Measurements from ENCODE around the gene ZNF541.
"Not testable (repeated sequence)": the region's sequence is repeated elsewhere in the genome, so short reads cannot be mapped to it uniquely, and the experiment has no call there.

The ZNF541 gene

GRCh38 chr19:47609906-47610894, 37.3 kb upstream of the ZNF541 start:
- Histone ChIP-seq H3K27me3 (ENCODE audit: control insufficient read depth, insufficient read depth, low read length) (no peaks in the 10 kb centered on the region), H3K9ac (ENCODE audit: low read depth, low read length) (peak overlapping the region; percentile 100), H3K9me3 (replicated peaks; ENCODE audit: low read length) (no peaks in the 10 kb centered on the region), H3K36me3 (ENCODE audit: insufficient read depth, low read length) (peaks cover 11% of the 10 kb centered on the region), H3K4me3 (ENCODE audit: low read length) (peak overlapping the region; percentile 99), H3K4me1 (ENCODE audit: control insufficient read depth, insufficient read depth, low read length) (peaks cover 33% of the 10 kb centered on the region), H3K4me2 (ENCODE audit: low read length) (peak overlapping the region; percentile 97)

- Histone ChIP-seq H3K9me3 (replicated peaks; ENCODE audit: low read length) (no peaks in the 10 kb centered on the region), H3K4me2 (ENCODE audit: low read length) (peak within 1 kb of the TSS; percentile 97), H3K27me3 (ENCODE audit: control insufficient read depth, insufficient read depth, low read length) (no peaks in the 10 kb centered on the region), H3K4me1 (ENCODE audit: control insufficient read depth, insufficient read depth, low read length) (peaks cover 33% of the 10 kb centered on the region), H3K9ac (ENCODE audit: low read depth, low read length) (peak within 1 kb of the TSS; percentile 100), H3K36me3 (ENCODE audit: insufficient read depth, low read length) (peaks cover 11% of the 10 kb centered on the region), H3K4me3 (ENCODE audit: low read length) (peak within 1 kb of the TSS; percentile 99)
Observed at GRCh38 chr19:47608969-47609905, 36.3 kb upstream of the ZNF541 start, which contains the start of gene BICRA. Gene BICRA (plus strand): TSS chr19:47609134. CDS start chr19:47673575, 64,441 bp downstream.

GRCh38 chr19:47608074-47608918, 35.3 kb upstream of the ZNF541 start:
- Histone ChIP-seq H3K36me3 (ENCODE audit: insufficient read depth, low read length) (peaks cover 11% of the 10 kb centered on the region), H3K9ac (ENCODE audit: low read depth, low read length) (peak overlapping the region; percentile 100), H3K9me3 (replicated peaks; ENCODE audit: low read length) (no peaks in the 10 kb centered on the region), H3K27me3 (ENCODE audit: control insufficient read depth, insufficient read depth, low read length) (no peaks in the 10 kb centered on the region), H3K4me3 (ENCODE audit: low read length) (peak overlapping the region; percentile 99), H3K4me2 (ENCODE audit: low read length) (peak overlapping the region; percentile 88), H3K4me1 (ENCODE audit: control insufficient read depth, insufficient read depth, low read length) (peaks cover 28% of the 10 kb centered on the region)

- peaks cover 22% of the 10 kb centered on the region for H3K4me1 ChIP-seq (ENCODE audit: control insufficient read depth, insufficient read depth, low read length)
- H3K9ac ChIP-seq (ENCODE audit: low read depth, low read length), result peak overlapping the region; percentile 100
- peaks cover 11% of the 10 kb centered on the region for H3K36me3 ChIP-seq (ENCODE audit: insufficient read depth, low read length)
- peak overlapping the region; percentile 99 for H3K4me3 ChIP-seq (ENCODE audit: low read length)
- peak overlapping the region; percentile 88 for H3K4me2 ChIP-seq (ENCODE audit: low read length)
- no peaks in the 10 kb centered on the region for H3K27me3 ChIP-seq (ENCODE audit: control insufficient read depth, insufficient read depth, low read length)
- no peaks in the 10 kb centered on the region for H3K9me3 ChIP-seq (replicated peaks; ENCODE audit: low read length)
Observed at GRCh38 chr19:47607564-47608073, 34.7 kb upstream of the ZNF541 start.

GRCh38 chr19:47603706-47604565, 31.0 kb upstream of the ZNF541 start:
- no peak overlapping the region for H3K4me2 ChIP-seq (ENCODE audit: low read length)
- no peaks in the 10 kb centered on the region for H3K27me3 ChIP-seq (ENCODE audit: control insufficient read depth, insufficient read depth, low read length)
- H3K9ac ChIP-seq (ENCODE audit: low read depth, low read length), result no peak overlapping the region
- H3K36me3 ChIP-seq (ENCODE audit: insufficient read depth, low read length), result no peaks in the 10 kb centered on the region
- no peaks in the 10 kb centered on the region for H3K9me3 ChIP-seq (replicated peaks; ENCODE audit: low read length)
- H3K4me1 ChIP-seq (ENCODE audit: control insufficient read depth, insufficient read depth, low read length), result peaks cover 18% of the 10 kb centered on the region
- H3K4me3 ChIP-seq (ENCODE audit: low read length), result no peak overlapping the region

GRCh38 chr19:47601180-47601904, 28.4 kb upstream of the ZNF541 start:
- H3K4me2 ChIP-seq (ENCODE audit: low read length), result peak overlapping the region; percentile 81
- H3K4me1 ChIP-seq (ENCODE audit: control insufficient read depth, insufficient read depth, low read length), result peaks cover 20% of the 10 kb centered on the region
- peak overlapping the region; percentile 67 for H3K4me3 ChIP-seq (ENCODE audit: low read length)
- peak overlapping the region; percentile 69 for H3K9ac ChIP-seq (ENCODE audit: low read depth, low read length)
- no peaks in the 10 kb centered on the region for H3K9me3 ChIP-seq (replicated peaks; ENCODE audit: low read length)
- no peaks in the 10 kb centered on the region for H3K27me3 ChIP-seq (ENCODE audit: control insufficient read depth, insufficient read depth, low read length)
- no peaks in the 10 kb centered on the region for H3K36me3 ChIP-seq (ENCODE audit: insufficient read depth, low read length)

- H3K4me1 ChIP-seq (ENCODE audit: control insufficient read depth, insufficient read depth, low read length), result peaks cover 25% of the 10 kb centered on the region
- H3K36me3 ChIP-seq (ENCODE audit: insufficient read depth, low read length), result no peaks in the 10 kb centered on the region
- peak overlapping the region; percentile 89 for H3K9ac ChIP-seq (ENCODE audit: low read depth, low read length)
- no peaks in the 10 kb centered on the region for H3K27me3 ChIP-seq (ENCODE audit: control insufficient read depth, insufficient read depth, low read length)
- H3K9me3 ChIP-seq (replicated peaks; ENCODE audit: low read length), result no peaks in the 10 kb centered on the region
- H3K4me3 ChIP-seq (ENCODE audit: low read length), result peak overlapping the region; percentile 82
- peak overlapping the region; percentile 94 for H3K4me2 ChIP-seq (ENCODE audit: low read length)
Observed at GRCh38 chr19:47600246-47601179, 27.6 kb upstream of the ZNF541 start.

GRCh38 chr19:47599671-47600245, 26.8 kb upstream of the ZNF541 start:
- H3K36me3 ChIP-seq (ENCODE audit: insufficient read depth, low read length); H3K9me3 ChIP-seq (replicated peaks; ENCODE audit: low read length); H3K27me3 ChIP-seq (ENCODE audit: control insufficient read depth, insufficient read depth, low read length): not testable (repeated sequence)
- peak overlapping the region; percentile 82 for H3K4me3 ChIP-seq (ENCODE audit: low read length)
- H3K4me1 ChIP-seq (ENCODE audit: control insufficient read depth, insufficient read depth, low read length), result peaks cover 25% of the 10 kb centered on the region
- peak overlapping the region; percentile 94 for H3K4me2 ChIP-seq (ENCODE audit: low read length)
- H3K9ac ChIP-seq (ENCODE audit: low read depth, low read length), result peak overlapping the region; percentile 89

All from skeletal muscle satellite cell (primary cell).